HG03175 (cell line): Measurements from ENCODE around the gene JUNB.

Source experiments
- ATAC-seq: cut with Tn5 transposase; IDR thresholded peaks from one replicate; pipeline ENCODE4 v1.9.1; 2021; ENCODE audit warnings: mild to moderate bottlenecking, moderate library complexity; ENCODE audit not compliant: unreplicated experiment

The JUNB gene

GRCh38 chr19:12773571-12773970 lies 17.7 kb upstream of the JUNB start:
- ATAC-seq, result no peak

- ATAC-seq, result no peak
These were observed 16.4 kb upstream of the JUNB start, which contains the start of gene HOOK2 for GRCh38 chr19:12774588-12775555. TSS of gene HOOK2 (minus strand) at chr19:12775552. CDS start at chr19:12775449, 103 bp downstream.

GRCh38 chr19:12777217-12778016 lies 13.9 kb upstream of the JUNB start:
- peak; percentile 50 for ATAC-seq

- ATAC-seq, result no peak
These were observed 13.0 kb upstream of the JUNB start for GRCh38 chr19:12778017-12778904.

GRCh38 chr19:12778905-12779161 lies 12.5 kb upstream of the JUNB start:
- ATAC-seq, result no peak

GRCh38 chr19:12779162-12779993 lies 11.9 kb upstream of the JUNB start:
- ATAC-seq, result no peak

- ATAC-seq, result no peak
These were observed 9.2 kb upstream of the JUNB start for GRCh38 chr19:12782174-12782423.

GRCh38 chr19:12782424-12783290 lies 8.6 kb upstream of the JUNB start:
- no peak for ATAC-seq

- no peak for ATAC-seq
These were observed 7.9 kb upstream of the JUNB start for GRCh38 chr19:12783291-12783848.

- ATAC-seq, result no peak
These were observed 7.4 kb upstream of the JUNB start for GRCh38 chr19:12783849-12784393.

- no peak for ATAC-seq
These were observed 6.9 kb upstream of the JUNB start for GRCh38 chr19:12784394-12784870.

- no peak for ATAC-seq
These were observed 6.3 kb upstream of the JUNB start for GRCh38 chr19:12784871-12785430.

- no peak for ATAC-seq
These were observed 5.8 kb upstream of the JUNB start for GRCh38 chr19:12785431-12786031.

- no peak for ATAC-seq
These were observed 5.0 kb upstream of the JUNB start for GRCh38 chr19:12786141-12786870.

- ATAC-seq, result no peak
These were observed 4.3 kb upstream of the JUNB start for GRCh38 chr19:12786952-12787351.

- no peak for ATAC-seq
These were observed 3.8 kb upstream of the JUNB start for GRCh38 chr19:12787458-12787857.

GRCh38 chr19:12788042-12788681 lies 3.1 kb upstream of the JUNB start:
- no peak for ATAC-seq
